NCI-H2081 treated with DMSO at 0.1 percent for 48 hours (cell line): ENCODE data around the gene NEB.
"Not testable (repeated sequence)": the region's sequence is repeated elsewhere in the genome, so short reads cannot be mapped to it uniquely, and the experiment has no call there.

Experiments used
- DNase-seq: peaks from one replicate; lab custom pipeline; 2025; lab: John Stamatoyannopoulos, UW

The NEB gene

GRCh38 chr2:151614159-151614558 is 120.1 kb downstream of the NEB start:
- DNase-seq, result no peak

GRCh38 chr2:151611351-151611750 is 122.9 kb downstream of the NEB start:
- DNase-seq, result no peak

GRCh38 chr2:151610310-151610709 is 124.0 kb downstream of the NEB start:
- DNase-seq, result no peak

- no peak for DNase-seq
Observed at GRCh38 chr2:151609705-151610104, 124.6 kb downstream of the NEB start.

- DNase-seq, result not testable (repeated sequence)
Observed at GRCh38 chr2:151607459-151608424, 126.5 kb downstream of the NEB start.

- DNase-seq, result not testable (repeated sequence)
Observed at GRCh38 chr2:151603530-151603929, 130.7 kb downstream of the NEB start.

- DNase-seq, result not testable (repeated sequence)
Observed at GRCh38 chr2:151602402-151602801, 131.9 kb downstream of the NEB start.

GRCh38 chr2:151601803-151602202 is 132.5 kb downstream of the NEB start:
- not testable (repeated sequence) for DNase-seq

- DNase-seq, result not testable (repeated sequence)
Observed at GRCh38 chr2:151596903-151597608, 137.2 kb downstream of the NEB start.

- DNase-seq, result not testable (repeated sequence)
Observed at GRCh38 chr2:151591908-151592255, 142.4 kb downstream of the NEB start.

GRCh38 chr2:151591250-151591907 is 142.9 kb downstream of the NEB start:
- not testable (repeated sequence) for DNase-seq

- DNase-seq, result not testable (repeated sequence)
Observed at GRCh38 chr2:151581300-151581699, 153.0 kb downstream of the NEB start.

- not testable (repeated sequence) for DNase-seq
Observed at GRCh38 chr2:151580697-151581096, 153.6 kb downstream of the NEB start.

- no peak for DNase-seq
Observed at GRCh38 chr2:151577116-151577515, 157.2 kb downstream of the NEB start.

- DNase-seq, result no peak
Observed at GRCh38 chr2:151576080-151576479, 158.2 kb downstream of the NEB start.

- no peak for DNase-seq
Observed at GRCh38 chr2:151575338-151575737, 158.9 kb downstream of the NEB start.

- DNase-seq, result no peak
Observed at GRCh38 chr2:151570191-151570590, 164.1 kb downstream of the NEB start.

- no peak for DNase-seq
Observed at GRCh38 chr2:151569167-151569566, 165.1 kb downstream of the NEB start.

- no peak for DNase-seq
Observed at GRCh38 chr2:151568501-151568900, 165.8 kb downstream of the NEB start.

- DNase-seq, result no peak
Observed at GRCh38 chr2:151567006-151567405, 167.3 kb downstream of the NEB start.

GRCh38 chr2:151562398-151562797 is 171.9 kb downstream of the NEB start:
- no peak for DNase-seq

- no peak for DNase-seq
Observed at GRCh38 chr2:151560289-151560688, 174.0 kb downstream of the NEB start.
